Middle frontal gyrus (tissue), 1 donor: ENCODE results near the gene CYP26C1.

Source experiments
- DNase-seq: peaks from one replicate; pipeline ENCODE4 v3.0.0-alpha.2; 2015; ENCODE audit warnings: low spot score; ENCODE audit errors: extremely low spot score

CYP26C1 gene

DNA sequence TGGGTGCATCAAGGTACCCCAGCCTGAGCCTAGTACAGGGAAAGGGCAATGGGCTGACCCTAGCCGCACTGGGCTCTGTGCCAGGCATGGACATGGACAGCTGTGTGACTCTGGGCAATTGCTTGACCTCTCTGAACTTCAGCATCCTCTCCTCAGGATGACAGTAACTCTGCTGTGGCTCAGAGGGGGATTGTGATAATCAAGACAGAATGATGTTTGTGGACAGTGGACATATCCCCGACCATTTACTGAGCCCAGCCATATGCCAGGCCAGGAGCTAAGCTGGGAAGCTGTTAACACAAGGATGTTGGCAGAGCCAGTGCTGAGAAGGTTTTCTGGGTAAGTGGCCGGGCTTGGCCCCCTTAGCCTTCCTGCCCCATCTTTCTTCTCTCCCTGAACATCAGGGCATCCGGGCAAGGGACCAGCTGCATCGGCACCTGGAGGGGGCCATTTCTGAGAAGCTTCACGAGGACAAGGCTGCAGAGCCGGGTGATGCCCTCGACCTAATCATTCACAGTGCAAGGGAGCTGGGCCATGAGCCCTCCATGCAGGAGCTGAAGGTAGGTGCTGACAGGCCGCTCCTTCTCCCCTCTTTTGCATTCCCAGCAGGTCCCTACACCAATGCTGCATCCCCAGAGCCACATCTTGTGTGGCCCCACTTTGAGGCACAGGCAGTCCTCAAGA is 3.5 kb downstream of the CYP26C1 start:
- DNase-seq, result no peak

DNA sequence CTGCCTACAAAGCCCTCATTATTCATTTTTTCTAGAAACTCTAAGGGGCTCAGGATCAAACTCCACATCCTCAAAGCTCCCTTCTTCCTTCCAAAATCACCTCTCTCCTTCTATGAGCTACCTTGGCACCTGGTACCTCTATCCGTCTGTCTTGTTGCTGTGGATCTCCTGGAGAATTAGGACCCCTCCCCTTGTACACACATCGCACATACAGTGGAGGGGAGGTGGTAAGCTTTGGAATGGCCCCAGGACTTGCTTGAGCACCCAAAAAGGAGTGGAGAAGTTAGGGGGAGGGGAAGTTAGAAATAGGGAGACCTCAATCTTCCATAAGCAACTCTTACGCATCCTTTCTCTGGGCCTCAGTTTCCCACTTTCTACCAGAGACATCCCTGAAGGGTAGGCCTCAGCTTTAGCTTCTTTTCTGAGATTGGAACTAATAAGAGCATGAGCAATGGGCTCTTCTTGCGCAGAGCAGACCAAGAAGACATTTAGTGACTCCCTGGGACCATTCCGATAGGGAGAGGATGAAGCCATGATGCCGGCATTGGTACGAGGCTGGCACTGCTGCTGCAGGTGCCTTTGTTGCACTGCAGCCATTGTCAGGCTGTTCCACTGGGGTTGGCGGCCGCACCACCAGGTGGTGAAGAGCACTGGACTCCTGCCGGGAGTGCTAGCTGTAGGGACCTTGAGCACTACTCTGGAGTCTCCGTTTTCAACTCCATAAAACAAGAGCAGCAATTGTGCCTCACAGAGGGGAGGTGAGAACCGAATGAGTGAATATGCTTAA is 4.5 kb downstream of the CYP26C1 start:
- DNase-seq, result no peak

DNA sequence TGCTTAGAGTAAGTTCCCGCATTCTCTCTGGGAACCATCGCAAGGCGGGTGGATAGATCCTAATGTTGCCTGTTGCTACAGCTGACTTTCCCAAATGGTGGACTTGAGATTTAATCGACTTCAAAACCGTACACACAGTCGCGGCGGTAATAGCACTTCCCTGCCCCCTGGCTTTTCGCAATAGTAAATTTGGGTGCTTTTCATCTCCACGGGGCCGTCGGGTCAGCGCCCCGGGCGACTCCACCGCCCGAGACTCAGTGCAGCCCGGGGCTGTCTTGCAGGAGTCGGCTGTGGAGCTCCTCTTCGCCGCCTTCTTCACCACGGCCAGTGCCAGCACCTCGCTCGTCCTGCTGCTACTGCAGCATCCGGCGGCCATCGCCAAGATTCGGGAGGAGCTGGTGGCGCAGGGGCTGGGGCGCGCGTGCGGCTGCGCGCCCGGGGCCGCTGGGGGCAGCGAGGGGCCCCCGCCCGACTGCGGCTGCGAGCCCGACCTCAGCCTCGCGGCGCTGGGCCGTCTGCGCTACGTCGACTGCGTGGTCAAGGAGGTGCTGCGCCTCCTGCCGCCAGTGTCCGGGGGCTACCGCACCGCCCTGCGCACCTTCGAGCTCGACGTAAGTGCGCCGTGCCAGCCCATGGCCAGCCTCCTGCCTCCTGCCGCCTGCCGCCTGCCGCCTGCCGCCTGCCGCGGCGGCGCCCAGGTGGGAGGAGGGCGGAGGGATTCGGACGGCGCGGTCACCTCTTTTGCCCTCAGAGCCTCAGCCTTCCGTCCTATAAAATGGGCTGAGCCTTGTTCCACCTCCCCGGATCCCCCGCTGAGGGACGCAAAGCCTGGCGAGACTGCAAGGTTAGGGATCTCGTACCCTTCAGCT is 5.3 kb downstream of the CYP26C1 start:
- no peak for DNase-seq

DNA sequence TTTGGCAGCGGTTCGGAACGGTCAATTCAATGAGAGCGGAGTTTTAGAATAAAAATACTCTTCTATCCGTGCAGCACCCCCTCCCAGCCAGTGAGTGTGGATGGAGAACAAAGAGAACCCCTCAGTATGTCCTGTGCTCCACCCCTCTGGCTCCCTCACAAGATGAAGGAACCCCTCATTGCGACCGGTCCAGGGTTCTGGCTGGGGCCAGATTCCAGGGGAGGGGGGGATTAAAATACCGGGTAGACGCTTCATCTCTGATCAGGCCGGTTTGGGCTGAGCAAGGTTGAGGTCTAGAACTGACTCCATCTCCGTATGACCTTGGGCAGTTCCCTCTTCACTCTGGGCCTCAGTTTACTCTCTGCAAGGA is 5.9 kb downstream of the CYP26C1 start:
- no peak for DNase-seq

DNA sequence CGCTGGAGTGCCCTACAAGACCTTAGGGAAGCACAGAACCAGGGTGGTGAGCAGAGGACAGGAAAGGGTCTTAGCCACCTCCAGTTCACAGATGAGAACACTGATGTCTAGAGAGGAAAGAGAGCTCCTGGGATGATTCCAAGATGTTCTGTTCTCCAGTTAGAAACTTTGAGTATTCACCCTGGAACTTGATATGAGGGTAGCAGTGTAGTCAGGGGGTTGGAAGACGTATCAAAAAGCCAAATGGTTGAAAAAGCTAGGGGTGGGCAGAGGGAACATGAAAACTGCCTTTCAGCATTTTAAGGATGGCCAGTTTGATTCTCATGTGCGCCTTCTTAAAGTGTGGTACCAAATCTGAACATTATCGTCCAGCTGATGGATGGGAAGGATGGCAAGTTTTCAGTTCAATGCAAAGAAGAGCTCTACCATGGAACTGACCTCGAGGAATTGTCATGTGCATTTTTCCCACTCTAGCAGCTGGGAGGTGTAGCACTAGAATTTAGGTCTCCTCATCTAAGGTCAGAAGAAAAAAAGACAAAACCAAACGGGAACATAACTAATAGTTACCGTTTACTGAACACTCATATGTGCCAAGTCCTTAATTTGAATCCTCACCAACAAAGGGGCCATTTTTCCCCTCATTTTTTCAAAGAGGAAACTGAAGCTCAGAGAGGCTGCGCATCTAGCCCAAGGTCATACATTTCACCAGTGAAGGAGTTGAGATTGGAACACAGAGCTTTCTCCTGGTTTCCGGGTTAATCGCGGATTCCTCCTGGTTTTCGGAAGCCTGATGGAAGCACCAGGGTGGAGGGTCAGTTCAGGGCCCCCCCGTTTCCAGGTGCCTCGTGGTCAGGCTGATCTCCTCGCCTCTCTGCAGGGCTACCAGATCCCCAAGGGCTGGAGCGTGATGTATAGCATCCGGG is 7.1 kb downstream of the CYP26C1 start:
- DNase-seq, result no peak

DNA sequence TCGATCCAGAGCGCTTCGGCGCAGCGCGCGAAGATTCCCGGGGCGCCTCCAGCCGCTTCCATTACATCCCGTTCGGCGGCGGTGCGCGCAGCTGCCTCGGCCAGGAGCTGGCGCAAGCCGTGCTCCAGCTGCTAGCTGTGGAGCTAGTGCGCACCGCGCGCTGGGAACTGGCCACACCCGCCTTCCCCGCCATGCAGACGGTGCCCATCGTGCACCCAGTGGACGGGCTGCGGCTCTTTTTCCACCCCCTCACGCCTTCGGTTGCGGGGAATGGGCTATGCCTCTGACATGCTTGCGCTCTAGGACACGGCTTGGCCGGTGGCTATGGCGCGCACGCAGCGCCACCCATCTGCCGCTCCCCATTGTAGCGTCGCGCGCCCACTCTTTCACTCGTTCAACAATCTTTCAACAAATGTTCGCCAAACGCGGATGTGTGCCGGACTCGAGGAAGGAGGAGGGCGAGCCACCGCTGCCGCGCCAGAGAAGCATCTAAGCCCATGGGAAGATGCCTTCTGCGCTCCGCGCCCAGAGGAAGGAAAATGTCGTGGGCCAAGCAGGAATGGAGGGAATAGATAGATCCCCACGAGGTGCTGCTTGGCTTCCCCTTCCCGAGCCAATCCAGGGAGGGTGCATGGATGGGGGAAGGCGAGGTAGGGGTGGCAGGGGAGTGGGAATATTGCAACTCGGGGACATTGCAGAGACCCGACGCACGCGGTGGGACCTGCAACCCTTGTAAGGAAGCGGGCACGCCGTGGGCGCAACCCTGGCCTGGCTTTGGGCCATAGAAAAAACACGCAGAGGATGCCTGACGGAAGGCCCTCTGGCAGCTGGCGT is 8.0 kb downstream of the CYP26C1 start:
- no peak for DNase-seq

DNA sequence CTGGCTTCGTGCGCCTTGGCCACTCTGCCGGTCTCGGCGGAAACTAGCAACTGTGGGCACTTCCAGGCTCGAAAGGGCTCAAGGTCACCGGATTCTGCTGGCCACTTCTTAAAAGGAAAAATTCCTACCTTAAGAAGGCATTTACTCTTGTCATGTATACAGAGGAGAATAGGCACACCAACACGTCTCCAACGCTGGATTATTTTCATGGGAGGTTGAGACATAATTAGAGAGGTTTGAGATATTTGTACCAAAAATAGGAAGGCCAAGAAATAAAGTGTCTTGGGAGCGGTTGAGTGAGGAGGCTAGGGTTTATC is 8.6 kb downstream of the CYP26C1 start:
- no peak for DNase-seq

DNA sequence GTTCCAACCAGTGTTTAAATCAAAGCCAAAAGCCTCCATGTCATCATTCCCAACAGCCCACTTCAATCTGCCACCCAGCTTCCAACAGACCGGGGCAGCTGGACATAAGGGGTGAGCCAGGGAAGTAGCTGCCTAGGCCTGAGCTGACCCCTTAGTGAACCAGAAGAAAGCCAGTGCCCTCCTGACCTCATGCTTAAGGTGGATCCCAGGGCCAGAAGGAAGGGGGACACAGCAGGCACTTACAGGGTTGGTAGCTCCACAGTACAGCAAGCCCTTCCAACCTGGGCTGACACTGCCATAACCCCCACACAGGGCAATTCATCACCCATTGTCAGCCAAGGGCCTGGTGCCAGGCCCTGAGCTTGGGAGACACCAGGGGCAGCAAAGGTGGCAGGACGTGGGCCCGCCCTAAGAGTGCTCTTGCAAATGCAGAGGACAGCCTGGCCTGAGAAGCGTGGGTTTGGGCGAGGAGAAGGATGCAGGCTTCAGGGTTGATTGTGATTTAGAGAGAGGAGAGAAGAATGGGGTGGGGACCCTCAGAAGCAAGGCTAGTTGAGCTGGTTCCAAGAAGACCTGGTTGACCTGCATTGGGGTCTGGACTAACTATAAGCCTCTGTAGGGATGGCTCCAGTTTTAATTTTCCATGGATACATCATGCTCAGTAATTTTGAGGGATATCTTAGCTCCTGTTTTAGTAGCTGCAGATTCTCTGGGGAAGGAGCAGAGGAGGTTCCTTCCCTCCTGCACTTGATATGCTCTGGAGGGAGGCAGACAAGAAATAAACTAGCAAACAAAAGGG is 10.0 kb downstream of the CYP26C1 start:
- no peak for DNase-seq

DNA sequence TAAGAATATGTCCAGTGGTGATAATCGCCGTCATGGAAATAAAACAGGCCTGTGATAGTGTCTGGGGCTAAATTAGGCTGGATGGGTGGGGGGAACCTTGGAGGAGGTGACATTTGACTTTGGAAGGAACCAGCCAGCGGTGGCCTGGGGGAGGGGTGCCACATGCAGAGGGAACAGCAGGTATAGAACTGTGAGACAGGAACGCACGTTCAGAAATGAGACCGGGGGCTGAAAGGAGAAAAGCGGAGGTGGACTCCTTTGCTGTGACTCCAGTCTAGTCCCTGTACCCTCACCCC is 10.5 kb downstream of the CYP26C1 start:
- DNase-seq, result no peak

DNA sequence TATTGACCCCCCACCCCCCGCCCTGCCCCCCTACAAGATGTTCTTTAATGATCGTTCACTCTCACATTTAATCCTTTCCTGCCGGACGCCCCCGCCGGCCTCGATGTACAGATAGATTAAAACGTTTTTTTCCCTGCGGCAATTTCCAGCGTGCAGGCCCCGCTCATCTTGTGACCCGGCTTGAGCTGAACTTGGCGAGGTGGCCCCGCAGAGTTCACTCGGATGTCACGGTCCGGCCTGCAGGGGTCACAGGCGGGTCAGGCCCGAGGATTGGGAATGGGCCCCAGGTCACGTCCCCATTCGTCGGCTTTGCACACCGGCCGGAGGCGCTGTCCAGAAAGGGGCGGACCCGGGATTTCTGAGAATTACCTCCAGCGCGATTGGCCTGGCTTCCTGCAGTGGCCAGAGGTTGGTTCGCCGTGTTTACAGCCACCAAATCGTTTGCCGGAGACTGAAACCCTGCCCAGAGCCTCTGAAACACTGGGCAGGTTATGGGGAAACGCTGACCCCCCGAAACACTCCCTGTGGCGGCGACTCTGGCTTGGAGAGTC is 11.2 kb downstream of the CYP26C1 start:
- no peak for DNase-seq

DNA sequence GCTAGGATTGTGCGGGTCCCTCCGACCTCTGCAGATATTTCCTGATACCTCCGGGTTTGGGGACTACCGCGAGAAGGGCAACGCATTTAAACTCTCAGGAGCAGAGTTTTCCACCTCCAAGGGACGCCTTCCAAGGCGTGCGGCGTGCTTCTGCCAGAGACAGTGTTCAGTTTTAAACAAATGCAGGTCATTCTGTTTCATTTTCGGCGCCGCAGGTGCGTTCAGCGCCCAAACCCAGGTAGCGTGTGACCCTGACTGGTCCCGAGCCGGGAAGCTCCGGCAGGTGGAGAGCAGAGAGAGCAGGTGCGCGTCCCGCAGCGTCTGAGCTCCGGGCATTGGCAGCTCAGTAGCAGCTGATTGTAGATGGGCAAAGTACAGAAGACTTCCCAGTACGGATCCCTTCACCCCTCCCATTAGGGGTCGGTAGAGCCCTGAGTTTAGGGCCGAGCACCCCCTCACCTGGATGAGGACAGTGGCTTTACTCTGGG is 11.7 kb downstream of the CYP26C1 start:
- no peak for DNase-seq

DNA sequence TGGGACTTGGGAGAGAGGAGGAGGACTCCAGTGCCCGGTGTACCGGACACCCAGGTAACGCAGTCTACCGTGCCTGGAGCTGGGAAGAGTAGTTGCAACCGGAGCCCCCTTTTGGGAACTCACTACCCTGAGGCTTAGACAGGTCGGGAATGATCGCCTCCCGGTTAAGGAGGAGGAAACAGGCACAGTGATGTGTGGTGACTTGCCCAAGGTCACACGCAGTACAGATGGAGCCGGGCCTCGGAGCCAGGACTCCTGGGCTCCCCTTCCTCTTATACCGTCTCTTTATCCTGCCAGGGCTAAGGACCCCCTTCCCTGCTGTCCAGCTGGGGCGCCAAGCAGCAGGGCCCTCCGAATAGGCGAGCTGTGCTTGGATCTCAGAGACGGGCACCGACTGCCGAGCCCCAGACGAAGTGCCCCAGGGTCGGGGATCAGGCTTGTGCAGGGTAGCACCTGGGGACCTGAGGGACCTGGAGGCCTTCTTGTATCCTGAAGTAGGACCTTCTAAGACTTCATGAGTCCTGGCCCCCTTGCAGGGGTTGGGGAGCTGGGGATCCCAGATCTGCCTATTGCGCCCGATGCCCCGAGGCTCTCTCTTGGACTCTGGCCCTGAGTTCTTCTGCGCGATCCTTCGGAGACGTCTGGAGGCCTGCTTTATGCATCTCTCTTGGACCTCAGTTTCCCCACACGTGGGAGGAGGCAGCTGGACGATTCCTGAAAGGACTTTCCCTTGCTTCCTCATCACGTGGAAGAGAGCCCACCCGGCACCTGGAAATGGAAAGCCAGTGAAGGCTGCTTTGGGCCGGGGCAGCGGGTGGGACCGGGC is 12.3 kb downstream of the CYP26C1 start:
- DNase-seq, result no peak

DNA sequence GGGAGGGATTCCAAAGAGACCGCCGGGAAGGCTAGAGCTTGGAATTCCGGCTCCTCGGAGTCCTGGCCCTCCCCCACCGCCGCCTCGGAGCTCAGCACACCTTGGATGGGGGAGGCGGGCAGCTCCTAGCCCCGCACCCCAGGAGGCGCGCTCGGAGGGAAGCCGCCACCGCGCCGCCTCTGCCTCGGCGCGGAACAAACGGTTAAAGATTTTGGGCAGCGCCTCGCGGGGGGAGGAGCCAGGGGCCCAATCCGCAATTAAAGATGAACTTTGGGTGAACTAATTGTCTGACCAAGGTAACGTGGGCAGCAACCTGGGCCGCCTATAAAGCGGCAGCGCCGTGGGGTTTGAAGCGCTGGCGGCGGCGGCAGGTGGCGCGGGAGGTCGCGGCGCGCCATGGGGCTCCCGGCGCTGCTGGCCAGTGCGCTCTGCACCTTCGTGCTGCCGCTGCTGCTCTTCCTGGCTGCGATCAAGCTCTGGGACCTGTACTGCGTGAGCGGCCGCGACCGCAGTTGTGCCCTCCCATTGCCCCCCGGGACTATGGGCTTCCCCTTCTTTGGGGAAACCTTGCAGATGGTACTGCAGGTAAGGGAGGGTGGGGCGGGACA is 13.0 kb downstream of the CYP26C1 start, which contains the start of gene CYP26A1:
Gene CYP26A1 (plus strand): TSS at position 355 of the 608 bp plus-strand sequence. CDS start 42 bp downstream, at position 397.
- no peak for DNase-seq

DNA sequence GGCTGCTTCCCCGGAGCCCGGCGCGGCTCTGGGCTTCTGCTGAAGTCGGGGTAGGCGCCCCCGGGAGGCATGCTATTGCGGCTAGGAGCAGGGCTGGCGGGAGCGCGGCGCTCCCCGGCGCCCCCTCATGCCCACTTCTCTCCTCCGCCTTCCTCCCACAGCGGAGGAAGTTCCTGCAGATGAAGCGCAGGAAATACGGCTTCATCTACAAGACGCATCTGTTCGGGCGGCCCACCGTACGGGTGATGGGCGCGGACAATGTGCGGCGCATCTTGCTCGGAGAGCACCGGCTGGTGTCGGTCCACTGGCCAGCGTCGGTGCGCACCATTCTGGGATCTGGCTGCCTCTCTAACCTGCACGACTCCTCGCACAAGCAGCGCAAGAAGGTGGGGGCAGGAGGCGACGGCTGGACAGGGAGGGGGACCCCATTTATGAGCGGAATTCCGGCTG is 13.6 kb downstream of the CYP26C1 start:
- no peak for DNase-seq

DNA sequence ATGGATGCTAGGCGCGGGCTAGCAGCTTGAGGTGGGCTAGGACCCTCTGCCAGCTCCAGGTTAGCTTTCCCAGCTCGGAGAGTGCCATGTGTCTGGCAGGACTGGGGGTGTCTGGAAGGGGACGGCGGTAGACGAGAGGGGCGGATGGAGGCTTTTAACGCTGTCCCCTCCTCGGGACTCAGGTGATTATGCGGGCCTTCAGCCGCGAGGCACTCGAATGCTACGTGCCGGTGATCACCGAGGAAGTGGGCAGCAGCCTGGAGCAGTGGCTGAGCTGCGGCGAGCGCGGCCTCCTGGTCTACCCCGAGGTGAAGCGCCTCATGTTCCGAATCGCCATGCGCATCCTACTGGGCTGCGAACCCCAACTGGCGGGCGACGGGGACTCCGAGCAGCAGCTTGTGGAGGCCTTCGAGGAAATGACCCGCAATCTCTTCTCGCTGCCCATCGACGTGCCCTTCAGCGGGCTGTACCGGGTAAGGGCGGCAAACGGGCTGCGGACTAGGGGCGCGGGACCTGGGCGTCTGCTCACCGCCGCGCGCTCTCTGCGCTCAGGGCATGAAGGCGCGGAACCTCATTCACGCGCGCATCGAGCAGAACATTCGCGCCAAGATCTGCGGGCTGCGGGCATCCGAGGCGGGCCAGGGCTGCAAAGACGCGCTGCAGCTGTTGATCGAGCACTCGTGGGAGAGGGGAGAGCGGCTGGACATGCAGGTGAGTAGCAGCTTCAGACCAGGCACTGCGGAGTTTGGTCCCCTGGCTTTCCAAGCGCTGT is 14.2 kb downstream of the CYP26C1 start:
- DNase-seq, result no peak

DNA sequence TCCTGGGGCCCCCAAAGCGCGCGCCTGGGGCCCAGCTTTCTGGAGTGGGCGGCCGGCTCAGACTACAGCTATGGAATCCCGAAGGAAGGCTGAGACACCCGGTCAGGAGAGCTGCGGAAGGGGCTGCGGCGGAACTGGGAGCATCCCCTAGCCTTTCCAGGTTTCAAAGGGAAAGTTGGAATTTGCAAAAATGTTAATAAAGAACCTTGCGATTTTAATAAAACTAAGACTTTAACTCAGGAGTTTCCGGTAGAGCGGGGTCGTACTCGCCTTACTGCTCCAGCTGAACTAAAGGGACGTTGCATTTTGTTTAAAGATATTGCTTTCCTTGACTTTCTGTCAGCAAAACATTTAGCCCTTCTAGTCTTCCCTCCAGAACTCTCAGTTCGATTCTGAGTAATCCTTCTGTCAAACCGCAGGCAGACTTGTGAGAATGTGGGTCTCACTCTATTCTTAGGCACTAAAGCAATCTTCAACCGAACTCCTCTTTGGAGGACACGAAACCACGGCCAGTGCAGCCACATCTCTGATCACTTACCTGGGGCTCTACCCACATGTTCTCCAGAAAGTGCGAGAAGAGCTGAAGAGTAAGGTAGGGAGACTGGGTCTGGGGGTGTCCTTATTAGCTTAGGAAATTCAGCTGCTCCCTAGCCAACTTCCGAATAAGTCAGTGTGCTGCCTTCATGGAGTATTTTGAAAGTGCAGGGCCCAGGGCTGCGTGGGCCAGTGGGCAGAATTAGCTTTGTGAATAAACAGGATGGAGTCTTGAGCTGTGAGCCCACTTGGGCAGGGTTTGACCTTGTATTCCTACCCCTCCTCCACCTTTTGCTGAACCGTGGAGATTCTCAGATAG is 15.0 kb downstream of the CYP26C1 start:
- no peak for DNase-seq
